Islet of Langerhans (tissue), 1 donor: Measurements from ENCODE around the gene RAB31.

Experiments used
- FAIRE-seq: peaks from one replicate; lab custom pipeline; 2011; peaks lifted over from hg19 to GRCh38; lab: Jason Lieb, UNC

Gene RAB31

GRCh38 chr18:9694174-9694573 is 13.9 kb upstream of the RAB31 start:
- no peak for FAIRE-seq

GRCh38 chr18:9694952-9695495 is 13.1 kb upstream of the RAB31 start:
- FAIRE-seq = no peak

DNA sequence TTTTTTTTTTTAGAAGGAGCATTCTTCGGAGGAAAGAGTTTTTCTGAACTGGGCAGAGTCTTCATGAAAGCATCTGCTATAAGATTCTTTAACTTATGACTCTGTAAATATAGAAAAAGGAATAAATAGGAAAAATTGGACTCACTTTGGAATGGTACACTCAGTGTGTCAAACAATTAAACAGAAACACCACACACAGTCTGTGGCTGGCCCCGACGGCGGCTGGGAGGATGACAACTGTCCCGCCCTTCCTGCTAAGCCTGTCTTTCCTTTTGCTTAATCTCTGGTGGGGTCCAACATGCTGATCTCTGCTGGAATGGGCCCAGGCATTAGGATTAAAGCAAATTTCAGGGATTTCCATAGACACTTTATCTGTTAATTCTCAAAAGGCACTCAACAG is 12.5 kb upstream of the RAB31 start:
- no peak for FAIRE-seq

DNA sequence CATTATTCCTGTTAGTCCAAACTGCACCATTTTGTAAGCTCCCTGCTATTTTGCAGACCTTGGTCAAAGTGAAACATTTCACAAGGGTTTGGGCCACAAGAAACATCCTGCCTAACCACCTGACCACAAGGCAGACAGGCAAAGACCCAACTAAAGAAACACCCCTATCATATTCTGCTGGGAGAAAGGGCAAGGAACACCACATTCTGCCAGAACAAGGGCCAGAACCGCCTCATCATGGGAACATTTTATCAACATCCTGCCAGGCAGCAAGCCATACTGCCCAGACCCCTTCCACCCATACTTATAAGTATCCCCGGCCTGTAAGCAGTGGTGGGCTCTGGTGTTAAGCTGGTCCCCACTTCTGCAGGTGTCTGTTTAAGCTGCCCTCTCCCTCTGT is 12.0 kb upstream of the RAB31 start:
- FAIRE-seq = no peak

- FAIRE-seq = no peak
Observed at GRCh38 chr18:9696701-9697100, 11.4 kb upstream of the RAB31 start.

DNA sequence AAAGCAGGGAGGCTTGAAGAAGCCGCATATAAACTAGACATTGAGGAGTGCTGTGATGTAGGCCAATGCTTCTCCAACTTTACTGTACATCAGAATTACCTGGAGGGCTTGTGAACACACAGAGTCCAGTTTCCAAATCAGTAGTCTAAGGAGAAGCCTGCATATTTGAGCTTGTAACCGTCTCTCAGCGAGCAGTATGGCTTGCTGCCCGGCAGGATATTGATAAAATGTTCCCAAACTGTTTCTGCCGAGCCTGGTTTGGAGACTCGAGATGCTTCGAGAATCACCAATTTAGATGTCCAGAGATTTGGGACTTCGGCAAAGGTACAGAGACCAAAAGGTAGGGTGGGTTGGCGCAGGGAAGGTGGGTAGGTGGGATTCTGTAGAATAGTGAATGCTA is 11.0 kb upstream of the RAB31 start:
- FAIRE-seq = no peak

DNA sequence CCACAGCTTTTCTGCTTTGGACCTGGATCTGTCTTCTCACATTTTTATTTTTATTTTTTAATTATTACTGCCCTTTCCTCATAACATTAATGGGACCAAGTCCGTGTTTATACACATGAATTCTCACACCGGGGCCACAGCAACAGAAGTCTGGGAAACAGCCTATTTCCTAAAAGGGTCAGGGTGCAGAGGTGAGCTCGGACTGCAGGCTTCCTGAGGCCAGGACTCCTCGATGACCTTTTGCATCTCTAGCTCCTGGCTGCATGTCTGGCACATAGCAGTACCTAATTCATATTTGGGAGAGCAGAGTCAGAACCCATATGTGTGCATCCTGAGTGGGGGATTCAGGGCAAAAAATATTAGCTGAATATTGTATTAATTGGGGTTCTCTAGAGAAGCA is 9.6 kb upstream of the RAB31 start:
- no peak for FAIRE-seq

- no peak for FAIRE-seq
Observed at GRCh38 chr18:9700261-9700796, 7.8 kb upstream of the RAB31 start.

DNA sequence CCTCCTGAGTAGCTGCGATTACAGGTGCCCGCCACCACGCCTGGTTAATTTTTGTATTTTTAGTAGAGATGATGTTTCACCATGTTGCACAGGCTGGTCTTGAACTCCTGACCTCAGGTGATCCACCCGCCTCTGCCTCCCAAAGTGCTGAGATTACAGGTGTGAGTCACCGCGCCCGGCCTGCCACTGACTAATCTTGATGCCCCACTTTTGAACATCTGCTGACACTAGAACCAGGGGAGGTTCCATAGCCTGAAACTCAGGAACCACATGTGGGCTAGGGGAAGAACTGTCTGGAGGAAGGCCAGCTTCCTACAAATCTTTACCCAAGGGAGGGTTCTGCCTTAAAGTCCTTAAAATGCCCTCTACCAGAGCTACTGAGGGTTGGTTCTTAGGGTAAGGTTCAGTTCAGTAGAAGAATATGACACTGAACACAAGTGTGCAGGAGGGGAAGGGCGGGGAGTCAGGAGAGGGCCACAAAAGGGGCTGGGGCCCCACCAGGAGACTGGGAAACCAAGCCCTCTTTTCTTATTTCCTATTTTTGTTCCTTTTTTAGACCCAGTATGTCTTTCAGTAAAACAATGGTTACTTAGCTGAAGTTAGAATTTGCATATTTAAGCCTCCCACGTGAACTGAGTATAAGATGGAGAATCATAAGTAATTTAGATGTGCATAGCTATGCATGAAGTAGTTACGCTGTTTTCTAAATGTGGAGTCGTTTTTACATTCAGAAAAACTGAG is 6.3 kb upstream of the RAB31 start:
- no peak for FAIRE-seq

DNA sequence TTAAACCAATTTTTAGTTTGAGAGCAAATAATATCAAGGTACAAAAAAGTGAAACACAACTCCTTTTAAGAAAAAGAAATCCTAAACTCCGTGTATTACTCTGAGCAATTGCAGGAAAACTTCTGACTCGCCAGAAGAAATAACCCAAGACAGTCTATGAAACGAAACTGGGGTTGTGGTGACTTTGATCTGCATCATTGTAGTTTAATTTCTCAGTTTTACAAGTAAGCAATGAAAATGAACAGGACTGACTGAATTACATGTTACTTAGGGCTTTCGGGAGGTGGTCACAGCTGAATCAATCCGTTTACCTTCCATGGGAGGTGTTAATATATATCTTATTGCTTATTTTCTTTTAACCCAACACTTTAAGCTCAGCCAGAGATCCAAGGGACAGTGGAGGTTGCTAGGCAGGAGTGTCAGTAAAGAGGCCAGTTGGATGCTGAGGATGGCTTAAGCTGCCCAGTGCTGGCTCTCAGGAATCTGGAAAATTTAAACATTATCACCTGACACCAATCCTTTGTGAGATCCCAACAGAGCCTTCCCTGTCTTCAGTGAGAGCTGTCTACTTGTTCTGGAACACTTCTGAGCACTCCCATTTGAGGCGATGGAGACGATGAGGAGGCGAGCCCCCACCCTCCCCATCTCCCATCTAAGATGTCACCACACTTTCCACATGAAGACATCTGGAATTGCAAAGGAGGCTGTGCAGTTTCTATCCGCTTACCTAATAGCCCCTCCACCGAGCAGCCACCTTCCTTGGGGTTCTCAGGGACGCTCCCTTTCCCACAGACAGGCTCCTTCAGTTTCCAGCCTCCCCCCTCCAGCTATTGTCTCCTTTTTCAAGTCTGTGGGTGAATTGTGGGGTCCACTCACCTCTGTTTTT is 3.6 kb upstream of the RAB31 start:
- FAIRE-seq = no peak

DNA sequence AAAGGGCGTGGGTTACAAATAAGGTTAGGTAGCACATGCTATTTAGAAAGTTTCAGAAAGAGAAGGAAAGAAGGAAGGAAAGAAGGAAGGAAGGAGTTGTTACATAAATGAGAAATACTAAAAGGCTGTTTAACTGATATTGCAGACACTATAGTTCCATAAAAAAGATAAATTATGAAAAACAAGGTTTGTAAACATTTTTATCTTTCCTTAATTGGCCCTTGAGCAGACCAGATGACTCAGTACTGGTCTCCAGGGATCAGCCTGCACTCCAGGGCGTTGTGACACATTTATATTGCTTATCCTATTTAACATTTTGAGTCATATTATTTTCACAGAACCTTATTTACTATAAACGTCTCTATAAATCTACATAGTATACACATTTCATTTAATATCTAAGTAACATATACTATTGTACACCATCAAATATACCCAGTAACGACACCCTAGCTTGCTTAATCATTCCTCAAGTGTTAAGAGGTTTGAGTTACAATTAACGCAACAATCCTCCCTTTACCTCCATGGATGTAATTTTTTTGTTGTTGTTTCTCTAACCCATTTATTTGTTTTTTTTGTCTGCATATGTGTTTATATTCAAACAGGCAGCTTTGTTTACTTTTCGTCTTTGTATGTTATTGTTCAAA is 2.8 kb upstream of the RAB31 start:
- FAIRE-seq = no peak

GRCh38 chr18:9706081-9706935 is 1.8 kb upstream of the RAB31 start:
- FAIRE-seq = no peak

DNA sequence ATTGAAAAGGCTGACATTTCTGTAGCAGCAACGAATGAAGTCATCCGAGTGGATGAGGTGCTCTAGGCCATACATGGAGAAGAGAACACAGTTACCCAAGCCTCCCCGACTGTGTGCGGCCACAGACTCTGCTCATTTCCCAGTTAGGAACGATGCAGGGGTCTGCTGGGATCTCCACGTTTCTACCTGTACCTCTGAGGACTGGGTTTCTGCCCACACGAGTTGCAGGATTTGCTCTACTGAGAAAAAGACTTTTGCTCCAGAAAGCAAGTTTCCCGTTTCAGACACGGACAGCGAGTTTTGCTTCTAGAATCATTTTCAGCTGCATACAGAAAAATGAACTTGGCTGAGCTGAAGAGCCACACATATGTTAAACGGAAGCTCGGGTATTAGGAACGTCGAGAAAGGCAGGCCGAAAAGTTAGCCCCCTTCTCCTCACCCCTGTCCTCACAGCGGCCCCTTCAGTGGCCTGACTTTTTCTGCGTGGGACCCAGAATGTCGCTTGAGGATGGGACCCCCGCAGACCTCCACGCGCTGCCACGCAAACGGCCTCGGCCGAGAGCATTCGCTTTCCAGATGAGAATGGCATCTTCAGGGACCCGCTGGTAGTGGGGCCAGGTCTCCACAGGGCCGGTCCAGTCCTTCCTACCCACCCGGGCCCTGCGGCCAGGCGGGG is 582 bp upstream of the RAB31 start:
- FAIRE-seq = no peak

GRCh38 chr18:9708434-9709303 is 568 bp downstream of the RAB31 start:
- no peak for FAIRE-seq

- FAIRE-seq = no peak
Observed at GRCh38 chr18:9709304-9709877, 1.3 kb downstream of the RAB31 start.

GRCh38 chr18:9710037-9710436 is 1.9 kb downstream of the RAB31 start:
- no peak for FAIRE-seq

- FAIRE-seq = no peak
Observed at GRCh38 chr18:9711361-9712129, 3.4 kb downstream of the RAB31 start.

- no peak for FAIRE-seq
Observed at GRCh38 chr18:9712130-9712577, 4.1 kb downstream of the RAB31 start.

- FAIRE-seq = no peak
Observed at GRCh38 chr18:9712611-9713010, 4.5 kb downstream of the RAB31 start.
